K562 (cell line): ENCODE measurements around the gene POP7. TPM values are rescaled to one million over a fixed set of nuclear protein-coding genes. Genes with fewer than 3 reads are reported as not detected.
A peak's percentile ranks its signal among the peaks of the same experiment; 100 is the strongest.

Experiments used
- BRD4 ChIP-seq: fragments of 200-600 bp; sonication (generic); IDR thresholded peaks from 2 replicates; pipeline ENCODE4 v1.6.1; 2017; ENCODE audit warnings: inconsistent platforms
- ETV5 ChIP-seq: sonication (generic); formaldehyde crosslinking; IDR thresholded peaks from 2 replicates; pipeline ENCODE4 v1.4.0; 2020; ENCODE audit warnings: low read depth, mild to moderate bottlenecking, missing genetic modification reagents
- FOXJ3 ChIP-seq: sonication (generic); formaldehyde crosslinking; IDR thresholded peaks from 2 replicates; pipeline ENCODE4 v1.4.0; 2020; ENCODE audit warnings: mild to moderate bottlenecking, missing genetic modification reagents
- HCFC1 ChIP-seq: IDR thresholded peaks from 2 replicates; pipeline ENCODE4 v1.6.1; 2012; ENCODE audit warnings: low read depth, low read length, improper control_type of control experiment
- HNRNPUL1 ChIP-seq: fragments of 200-400 bp; formaldehyde crosslinking; IDR thresholded peaks from 2 replicates; pipeline ENCODE4 v1.6.1; 2017; ENCODE audit warnings: low read length
- MTF1 ChIP-seq: fragments of 250-450 bp; sonication (Bioruptor Pico); IDR thresholded peaks from 2 replicates; pipeline ENCODE4 v1.9.0; 2021; ENCODE audit warnings: moderate library complexity, mild to moderate bottlenecking, inconsistent platforms, borderline replicate concordance
- MYNN ChIP-seq, 2 experiments: sonication (generic); formaldehyde crosslinking in 1 of 2; IDR thresholded peaks; 2 replicates each; pipeline versions ENCODE4 v1.5.0 to v1.6.1; 2016 to 2020; ENCODE audit warnings: antibody characterized with exemption in 1 of 2, missing genetic modification reagents in 1 of 2
- NELFE ChIP-seq: IDR thresholded peaks from 2 replicates; pipeline ENCODE4 v1.6.1; 2011; ENCODE audit warnings: mild to moderate bottlenecking; ENCODE audit not compliant: insufficient read depth, insufficient read length
- NFIC ChIP-seq: fragments of 450-650 bp; IDR thresholded peaks from 2 replicates; pipeline ENCODE4 v1.6.1; 2017; ENCODE audit warnings: mild to moderate bottlenecking, inconsistent platforms
- POLR2AphosphoS2 ChIP-seq: IDR thresholded peaks from 2 replicates; pipeline ENCODE4 v1.6.1; 2012; ENCODE audit warnings: low read length, improper control_type of control experiment
- PRPF4 ChIP-seq: fragments of 200-400 bp; formaldehyde crosslinking; IDR thresholded peaks from one replicate; pipeline ENCODE4 v1.6.1; 2017; ENCODE audit warnings: low read length, low read depth, mild to moderate bottlenecking; ENCODE audit not compliant: insufficient read depth, poor library complexity, severe bottlenecking
- SMARCC2 ChIP-seq: fragments of 450-650 bp; IDR thresholded peaks from 2 replicates; pipeline ENCODE4 v1.6.1; 2017; ENCODE audit warnings: antibody characterized with exemption, moderate library complexity, mild to moderate bottlenecking, low read depth
- SREBF1 ChIP-seq: fragments of 150-350 bp; IDR thresholded peaks from 2 replicates; pipeline ENCODE4 v1.6.1; 2014; ENCODE audit warnings: antibody characterized with exemption, low read depth, low read length, borderline replicate concordance
- ZKSCAN3 ChIP-seq: fragments of 250-450 bp; sonication (Bioruptor Pico); IDR thresholded peaks from 2 replicates; pipeline ENCODE4 v1.4.0; 2020
- ZNF12 ChIP-seq: sonication (generic); formaldehyde crosslinking; IDR thresholded peaks from 2 replicates; pipeline ENCODE4 v1.4.0; 2020; ENCODE audit warnings: mild to moderate bottlenecking, missing genetic modification reagents
- ZNF282 ChIP-seq: sonication (generic); formaldehyde crosslinking; IDR thresholded peaks from 2 replicates; pipeline ENCODE4 v1.8.1; 2023; ENCODE audit warnings: missing genetic modification reagents
- ZNF507 ChIP-seq: conservative IDR thresholded peaks from 2 replicates; pipeline ENCODE4 v1.6.1; 2017; ENCODE audit warnings: missing genetic modification characterization, missing compliant biosample characterization
- ZNF583 ChIP-seq: fragments of 250-450 bp; sonication (Bioruptor Pico); IDR thresholded peaks from 2 replicates; pipeline ENCODE4 v1.4.0; 2020
- polyA plus RNA-seq, 8 experiments: library from polyadenylated mRNA; depleted of rRNA in 4 of 8; stranded (reverse) in 5 of 8; unstranded in 3 of 8; fragments of >200 nt; fragmentation: Nextera tagmentation in 2 of 8; fragmentation: Illumina TruSeq in 1 of 8; extraction: Ambion mirVana in 2 of 8; extraction: Trizol in 1 of 8; gene quantifications; 2 replicates each; pipeline versions ENCODE4 v1.2.1 to v1.2.3, GENCODE V29; 2011 to 2014; ENCODE audit warnings: inconsistent platforms in 1 of 8, missing spikeins in 1 of 8
- total RNA-seq, 7 experiments: library from RNA; depleted of rRNA in 6 of 7; stranded (reverse); fragments of >200 nt in 6 of 7; fragmentation: Illumina TruSeq in 2 of 7; extraction: Trizol in 2 of 7; gene quantifications; 2 replicates each; pipeline versions ENCODE4 v1.2.1 to v1.2.3, GENCODE V29; 2011 to 2021; ENCODE audit warnings: low replicate concordance in 1 of 7
- TF ChIP-seq, protein P1 (sequence below): sonication (generic); formaldehyde crosslinking; IDR thresholded peaks from 2 replicates; pipeline ENCODE4 v1.8.0; 2023; ENCODE audit warnings: mild to moderate bottlenecking, missing genetic modification reagents
- TF ChIP-seq, protein P2 (sequence below): fragments of 250-450 bp; sonication (Bioruptor Pico); IDR thresholded peaks from 2 replicates; pipeline ENCODE4 v1.8.0; 2021; ENCODE audit warnings: mild to moderate bottlenecking, moderate library complexity
- TF ChIP-seq, protein P3 (sequence below): fragments of 250-450 bp; sonication (Bioruptor Pico); IDR thresholded peaks from 2 replicates; pipeline ENCODE4 v1.4.0; 2020; ENCODE audit warnings: mild to moderate bottlenecking
- TF ChIP-seq, protein P4 (sequence below): sonication (generic); formaldehyde crosslinking; IDR thresholded peaks from 2 replicates; pipeline ENCODE4 v1.8.0; 2022; ENCODE audit warnings: missing genetic modification reagents, mild to moderate bottlenecking, borderline replicate concordance
- TF ChIP-seq, protein P5 (sequence below): fragments of 450-650 bp; formaldehyde crosslinking; IDR thresholded peaks from 2 replicates; pipeline ENCODE4 v1.4.0; 2020; ENCODE audit warnings: mild to moderate bottlenecking

POP7 gene
- total and polyA plus RNA-seq, 9 of the 15 experiments (the other 6 are each of a cell fraction or from before 2014, with no cell fraction given) = 11.5 to 163 (median 68.9) TPM

DNA sequence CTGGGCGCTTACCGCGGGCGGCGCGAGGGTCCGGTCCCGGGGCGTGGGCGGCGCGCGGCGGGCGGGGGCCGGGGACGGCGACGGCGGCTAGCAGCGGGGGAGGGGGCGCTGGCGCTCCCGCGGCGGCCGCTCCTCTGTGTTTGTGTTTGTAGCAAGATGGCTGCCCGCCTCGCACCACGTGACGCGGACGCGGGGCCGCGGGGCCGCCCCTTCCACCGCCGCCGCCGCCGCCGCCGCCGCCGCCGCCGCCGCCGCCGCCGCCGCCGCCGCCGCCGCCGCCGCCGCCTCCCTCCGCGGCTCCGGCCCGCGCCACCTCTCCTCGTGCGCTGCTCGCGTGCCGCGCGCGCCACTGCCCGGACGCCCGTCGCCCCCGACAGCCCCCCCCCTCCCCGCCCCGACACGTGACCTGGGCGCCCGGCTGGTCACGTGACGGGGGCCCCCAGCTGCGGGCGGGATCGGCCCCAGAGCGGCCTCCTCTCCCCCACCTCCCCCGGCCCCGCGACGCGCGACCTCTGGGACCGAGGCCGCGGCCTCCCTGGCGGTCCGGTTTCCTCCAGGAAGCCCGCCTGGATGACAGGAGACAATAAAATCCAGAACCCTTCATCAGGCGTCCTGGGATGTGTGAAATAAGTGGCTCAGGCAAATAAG is 11.7 kb upstream of the POP7 start, which contains the start of gene GIGYF1 (continued):
- TF ChIP-seq ZNF12 (CRISPR knock-in tag) (no peak), ETV5 (no peak), HCFC1 (no peak), NELFE (no peak), MYNN (IDR thresholded peaks at IDR 0.05) (no peak), MYNN (CRISPR knock-in tag; IDR thresholded peaks at IDR 0.05) (no peak), ZNF507 (tag) (no peak), ZNF282 (CRISPR knock-in tag) (no peak), ZNF583 (CRISPR knock-in tag) (no peak), FOXJ3 (CRISPR knock-in tag) (no peak), POLR2AphosphoS2 (no peak), NFIC (no peak), SMARCC2 (no peak), MTF1 (CRISPR knock-in tag) (no peak), HNRNPUL1 (no peak), SREBF1 (no peak), PRPF4 (no peak), BRD4 (no peak), ZKSCAN3 (CRISPR knock-in tag) (no peak)
- TF ChIP-seq, protein P1, sequence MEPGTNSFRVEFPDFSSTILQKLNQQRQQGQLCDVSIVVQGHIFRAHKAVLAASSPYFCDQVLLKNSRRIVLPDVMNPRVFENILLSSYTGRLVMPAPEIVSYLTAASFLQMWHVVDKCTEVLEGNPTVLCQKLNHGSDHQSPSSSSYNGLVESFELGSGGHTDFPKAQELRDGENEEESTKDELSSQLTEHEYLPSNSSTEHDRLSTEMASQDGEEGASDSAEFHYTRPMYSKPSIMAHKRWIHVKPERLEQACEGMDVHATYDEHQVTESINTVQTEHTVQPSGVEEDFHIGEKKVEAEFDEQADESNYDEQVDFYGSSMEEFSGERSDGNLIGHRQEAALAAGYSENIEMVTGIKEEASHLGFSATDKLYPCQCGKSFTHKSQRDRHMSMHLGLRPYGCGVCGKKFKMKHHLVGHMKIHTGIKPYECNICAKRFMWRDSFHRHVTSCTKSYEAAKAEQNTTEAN (CRISPR knock-in tag) = no peak
- TF ChIP-seq, protein P2, sequence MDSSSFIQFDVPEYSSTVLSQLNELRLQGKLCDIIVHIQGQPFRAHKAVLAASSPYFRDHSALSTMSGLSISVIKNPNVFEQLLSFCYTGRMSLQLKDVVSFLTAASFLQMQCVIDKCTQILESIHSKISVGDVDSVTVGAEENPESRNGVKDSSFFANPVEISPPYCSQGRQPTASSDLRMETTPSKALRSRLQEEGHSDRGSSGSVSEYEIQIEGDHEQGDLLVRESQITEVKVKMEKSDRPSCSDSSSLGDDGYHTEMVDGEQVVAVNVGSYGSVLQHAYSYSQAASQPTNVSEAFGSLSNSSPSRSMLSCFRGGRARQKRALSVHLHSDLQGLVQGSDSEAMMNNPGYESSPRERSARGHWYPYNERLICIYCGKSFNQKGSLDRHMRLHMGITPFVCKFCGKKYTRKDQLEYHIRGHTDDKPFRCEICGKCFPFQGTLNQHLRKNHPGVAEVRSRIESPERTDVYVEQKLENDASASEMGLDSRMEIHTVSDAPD (CRISPR knock-in tag) = no peak
- TF ChIP-seq, protein P3, sequence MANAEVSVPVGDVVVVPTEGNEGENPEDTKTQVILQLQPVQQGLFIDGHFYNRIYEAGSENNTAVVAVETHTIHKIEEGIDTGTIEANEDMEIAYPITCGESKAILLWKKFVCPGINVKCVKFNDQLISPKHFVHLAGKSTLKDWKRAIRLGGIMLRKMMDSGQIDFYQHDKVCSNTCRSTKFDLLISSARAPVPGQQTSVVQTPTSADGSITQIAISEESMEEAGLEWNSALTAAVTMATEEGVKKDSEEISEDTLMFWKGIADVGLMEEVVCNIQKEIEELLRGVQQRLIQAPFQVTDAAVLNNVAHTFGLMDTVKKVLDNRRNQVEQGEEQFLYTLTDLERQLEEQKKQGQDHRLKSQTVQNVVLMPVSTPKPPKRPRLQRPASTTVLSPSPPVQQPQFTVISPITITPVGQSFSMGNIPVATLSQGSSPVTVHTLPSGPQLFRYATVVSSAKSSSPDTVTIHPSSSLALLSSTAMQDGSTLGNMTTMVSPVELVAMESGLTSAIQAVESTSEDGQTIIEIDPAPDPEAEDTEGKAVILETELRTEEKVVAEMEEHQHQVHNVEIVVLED (CRISPR knock-in tag) = peak; percentile 37
- TF ChIP-seq, protein P4, sequence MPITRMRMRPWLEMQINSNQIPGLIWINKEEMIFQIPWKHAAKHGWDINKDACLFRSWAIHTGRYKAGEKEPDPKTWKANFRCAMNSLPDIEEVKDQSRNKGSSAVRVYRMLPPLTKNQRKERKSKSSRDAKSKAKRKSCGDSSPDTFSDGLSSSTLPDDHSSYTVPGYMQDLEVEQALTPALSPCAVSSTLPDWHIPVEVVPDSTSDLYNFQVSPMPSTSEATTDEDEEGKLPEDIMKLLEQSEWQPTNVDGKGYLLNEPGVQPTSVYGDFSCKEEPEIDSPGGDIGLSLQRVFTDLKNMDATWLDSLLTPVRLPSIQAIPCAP (CRISPR knock-in tag) = no peak
- TF ChIP-seq, protein P5, sequence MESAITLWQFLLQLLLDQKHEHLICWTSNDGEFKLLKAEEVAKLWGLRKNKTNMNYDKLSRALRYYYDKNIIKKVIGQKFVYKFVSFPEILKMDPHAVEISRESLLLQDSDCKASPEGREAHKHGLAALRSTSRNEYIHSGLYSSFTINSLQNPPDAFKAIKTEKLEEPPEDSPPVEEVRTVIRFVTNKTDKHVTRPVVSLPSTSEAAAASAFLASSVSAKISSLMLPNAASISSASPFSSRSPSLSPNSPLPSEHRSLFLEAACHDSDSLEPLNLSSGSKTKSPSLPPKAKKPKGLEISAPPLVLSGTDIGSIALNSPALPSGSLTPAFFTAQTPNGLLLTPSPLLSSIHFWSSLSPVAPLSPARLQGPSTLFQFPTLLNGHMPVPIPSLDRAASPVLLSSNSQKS (CRISPR knock-in tag) = no peak
